Activated CD4-positive, alpha-beta memory T cell treated with anti-CD3 and anti-CD28 coated beads for 36 hours (primary cell): Measurements from ENCODE around the gene THOC1. TPM values are rescaled to one million over a fixed set of nuclear protein-coding genes. Genes with fewer than 3 reads are reported as not detected.
"Not testable (repeated sequence)": the region's sequence is repeated elsewhere in the genome, so short reads cannot be mapped to it uniquely, and the experiment has no call there.

ENCODE experiments used
- CTCF ChIA-PET: fragments of 350-600 bp; sonication (Branson Sonifier 250); formaldehyde crosslinking; loops from one replicate; lab custom pipeline; 2021; ENCODE audit warnings: antibody characterized with exemption, inconsistent platforms; lab: Charles Lee
- POLR2A ChIA-PET: fragments of 350-600 bp; sonication (Branson Sonifier 250); formaldehyde crosslinking; loops from one replicate; lab custom pipeline; 2021; ENCODE audit warnings: antibody characterized with exemption; lab: Charles Lee
- DNase-seq: peaks from one replicate; pipeline ENCODE4 v3.0.0-alpha.2; 2020
- H3K27ac Mint-ChIP-seq: one replicate; pipeline ENCODE4 v1.8.0; 2021; ENCODE audit warnings: mixed read lengths
- H3K27me3 Mint-ChIP-seq: one replicate; pipeline ENCODE4 v1.8.0; 2021; ENCODE audit warnings: mixed read lengths
- H3K36me3 Mint-ChIP-seq: one replicate; pipeline ENCODE4 v1.8.0; 2021; ENCODE audit warnings: mixed read lengths
- H3K4me1 Mint-ChIP-seq: one replicate; pipeline ENCODE4 v1.8.0; 2021; ENCODE audit warnings: low read depth, mixed read lengths
- H3K4me3 Mint-ChIP-seq: one replicate; pipeline ENCODE4 v1.8.0; 2021; ENCODE audit warnings: mild to moderate bottlenecking, mixed read lengths
- H3K9me3 Mint-ChIP-seq: one replicate; pipeline ENCODE4 v1.8.0; 2021; ENCODE audit warnings: mixed read lengths
- intact Hi-C: fragments of 100-400 bp; cut with micrococcal nuclease; formaldehyde crosslinking; loops from one replicate; pipeline ENCODE4 v1.15.1; 2023
- total RNA-seq, 2 experiments: library from RNA; stranded (reverse); gene quantifications; one replicate each; pipeline ENCODE4 v1.2.3, GENCODE V29; 2021

The THOC1 gene
- 10 to 100 TPM; 54.0 to 57.9 TPM for total RNA-seq

GRCh38 chr18:267688-268552 is at the start of gene THOC1:
TSS of gene THOC1 (minus strand) at chr18:268047. CDS start at chr18:268019, 28 bp downstream.
- Mint-ChIP-seq H3K4me3 (peak within 1 kb of the TSS; percentile 99), H3K27ac (peak within 1 kb of the TSS; percentile 100), H3K36me3 (peaks cover 23% of the 10 kb centered on the region), H3K4me1 (peaks cover 26% of the 10 kb centered on the region), H3K27me3 (no peaks in the 10 kb centered on the region), H3K9me3 (no peaks in the 10 kb centered on the region)
- POLR2A ChIA-PET = interaction anchor here (0.9 to 1.9 kb wide), 5 partner anchors 9 to 442 kb away, joined by 3 to 18 read pairs (median 3); partner anchors contain the start of gene USP14
- CTCF ChIA-PET = interaction anchor here (0.6 to 1.8 kb wide), 7 partner anchors 12 to 571 kb away, joined by 3 to 7 read pairs (median 4); partner anchors contain the start of gene USP14
- intact Hi-C loops = loop anchor here (1.0 to 5.0 kb wide), 5 partner anchors 110 to 545 kb away; partner anchors contain the start of genes ENOSF1, USP14 and YES1
- peak; percentile 98 for DNase-seq

- DNase-seq = no peak
- ChIA-PET CTCF (no interaction called here), POLR2A (no interaction called here)
- H3K9me3 Mint-ChIP-seq = no peaks in the 10 kb centered on the region
- H3K4me1 Mint-ChIP-seq = peaks cover 7% of the 10 kb centered on the region
- no peaks in the 10 kb centered on the region for H3K27me3 Mint-ChIP-seq
- intact Hi-C loops = no loop called here
- H3K27ac Mint-ChIP-seq = no peak overlapping the region
- H3K4me3 Mint-ChIP-seq = no peak overlapping the region
- H3K36me3 Mint-ChIP-seq = no peaks in the 10 kb centered on the region
Observed at GRCh38 chr18:317618-318017, 49.8 kb upstream of the THOC1 start.

GRCh38 chr18:316393-316792 is 48.5 kb upstream of the THOC1 start:
- Mint-ChIP-seq H3K27ac (no peak overlapping the region), H3K4me1 (no peaks in the 10 kb centered on the region), H3K4me3 (no peak overlapping the region), H3K36me3 (no peaks in the 10 kb centered on the region), H3K27me3 (no peaks in the 10 kb centered on the region), H3K9me3 (no peaks in the 10 kb centered on the region)
- no peak for DNase-seq
- ChIA-PET POLR2A (no interaction called here), CTCF (no interaction called here)
- intact Hi-C loops = no loop called here

- intact Hi-C loops = no loop called here
- H3K27ac Mint-ChIP-seq = no peak overlapping the region
- H3K4me3 Mint-ChIP-seq = no peak overlapping the region
- H3K4me1 Mint-ChIP-seq = no peaks in the 10 kb centered on the region
- no peak for DNase-seq
- no peaks in the 10 kb centered on the region for H3K9me3 Mint-ChIP-seq
- ChIA-PET CTCF (no interaction called here), POLR2A (no interaction called here)
- peaks cover 5% of the 10 kb centered on the region for H3K27me3 Mint-ChIP-seq
- no peaks in the 10 kb centered on the region for H3K36me3 Mint-ChIP-seq
Observed at GRCh38 chr18:313931-314330, 46.1 kb upstream of the THOC1 start.

- no peaks in the 10 kb centered on the region for H3K36me3 Mint-ChIP-seq
- no peaks in the 10 kb centered on the region for H3K9me3 Mint-ChIP-seq
- POLR2A ChIA-PET = no interaction called here
- no peak overlapping the region for H3K4me3 Mint-ChIP-seq
- CTCF ChIA-PET = interaction anchor here (0.6 kb wide), 1 partner anchor 16 kb away, joined by 4 read pairs; no protein-coding TSS in a partner anchor
- H3K27me3 Mint-ChIP-seq = peaks cover 6% of the 10 kb centered on the region
- intact Hi-C loops = no loop called here
- H3K4me1 Mint-ChIP-seq = no peaks in the 10 kb centered on the region
- no peak for DNase-seq
- no peak overlapping the region for H3K27ac Mint-ChIP-seq
Observed at GRCh38 chr18:312415-312814, 44.6 kb upstream of the THOC1 start.

- Mint-ChIP-seq H3K9me3 (no peaks in the 10 kb centered on the region), H3K27ac (no peak overlapping the region), H3K4me1 (no peaks in the 10 kb centered on the region), H3K27me3 (peaks cover 14% of the 10 kb centered on the region), H3K36me3 (no peaks in the 10 kb centered on the region), H3K4me3 (no peak overlapping the region)
- no peak for DNase-seq
- intact Hi-C loops = no loop called here
- ChIA-PET POLR2A (no interaction called here), CTCF (no interaction called here)
Observed at GRCh38 chr18:310042-310441, 42.2 kb upstream of the THOC1 start.

- CTCF ChIA-PET, H3K4me3 Mint-ChIP-seq, H3K27ac Mint-ChIP-seq, H3K36me3 Mint-ChIP-seq, POLR2A ChIA-PET, intact Hi-C loops, H3K4me1 Mint-ChIP-seq, H3K9me3 Mint-ChIP-seq, DNase-seq: not testable (repeated sequence)
- H3K27me3 Mint-ChIP-seq = peaks cover 17% of the 10 kb centered on the region
Observed at GRCh38 chr18:308086-308485, 40.2 kb upstream of the THOC1 start.

- peaks cover 17% of the 10 kb centered on the region for H3K27me3 Mint-ChIP-seq
- POLR2A ChIA-PET = no interaction called here
- intact Hi-C loops = no loop called here
- H3K9me3 Mint-ChIP-seq = no peaks in the 10 kb centered on the region
- H3K4me3 Mint-ChIP-seq = no peak overlapping the region
- H3K27ac Mint-ChIP-seq = no peak overlapping the region
- CTCF ChIA-PET = no interaction called here
- no peaks in the 10 kb centered on the region for H3K36me3 Mint-ChIP-seq
- no peak for DNase-seq
- H3K4me1 Mint-ChIP-seq = no peaks in the 10 kb centered on the region
Observed at GRCh38 chr18:306608-307255, 38.9 kb upstream of the THOC1 start.

GRCh38 chr18:305003-305501 is 37.2 kb upstream of the THOC1 start:
- H3K4me1 Mint-ChIP-seq = no peaks in the 10 kb centered on the region
- no peak for DNase-seq
- CTCF ChIA-PET = no interaction called here
- H3K9me3 Mint-ChIP-seq = no peaks in the 10 kb centered on the region
- intact Hi-C loops = no loop called here
- no peak overlapping the region for H3K27ac Mint-ChIP-seq
- peaks cover 14% of the 10 kb centered on the region for H3K27me3 Mint-ChIP-seq
- H3K4me3 Mint-ChIP-seq = no peak overlapping the region
- H3K36me3 Mint-ChIP-seq = no peaks in the 10 kb centered on the region
- POLR2A ChIA-PET = no interaction called here

GRCh38 chr18:303607-304006 is 35.8 kb upstream of the THOC1 start:
- CTCF ChIA-PET = no interaction called here
- peaks cover 14% of the 10 kb centered on the region for H3K27me3 Mint-ChIP-seq
- H3K27ac Mint-ChIP-seq = no peak overlapping the region
- no peaks in the 10 kb centered on the region for H3K4me1 Mint-ChIP-seq
- POLR2A ChIA-PET = no interaction called here
- intact Hi-C loops = no loop called here
- H3K9me3 Mint-ChIP-seq = no peaks in the 10 kb centered on the region
- DNase-seq = no peak
- no peaks in the 10 kb centered on the region for H3K36me3 Mint-ChIP-seq
- no peak overlapping the region for H3K4me3 Mint-ChIP-seq

- Mint-ChIP-seq H3K4me1 (no peaks in the 10 kb centered on the region), H3K4me3 (no peak overlapping the region), H3K9me3 (no peaks in the 10 kb centered on the region), H3K27me3 (peaks cover 12% of the 10 kb centered on the region), H3K27ac (no peak overlapping the region), H3K36me3 (no peaks in the 10 kb centered on the region)
- CTCF ChIA-PET = no interaction called here
- POLR2A ChIA-PET = no interaction called here
- DNase-seq = no peak
- intact Hi-C loops = no loop called here
Observed at GRCh38 chr18:303011-303410, 35.2 kb upstream of the THOC1 start.

- ChIA-PET CTCF (no interaction called here), POLR2A (no interaction called here)
- H3K4me1 Mint-ChIP-seq = no peaks in the 10 kb centered on the region
- no peak overlapping the region for H3K4me3 Mint-ChIP-seq
- no peaks in the 10 kb centered on the region for H3K9me3 Mint-ChIP-seq
- DNase-seq = no peak
- H3K27ac Mint-ChIP-seq = no peak overlapping the region
- H3K36me3 Mint-ChIP-seq = no peaks in the 10 kb centered on the region
- intact Hi-C loops = no loop called here
- H3K27me3 Mint-ChIP-seq = peaks cover 12% of the 10 kb centered on the region
Observed at GRCh38 chr18:302097-302496, 34.2 kb upstream of the THOC1 start.
